Heart left ventricle (tissue), 16 donors: ENCODE measurements around the gene AMBP. TPM values are rescaled to one million over a fixed set of nuclear protein-coding genes. Genes with fewer than 3 reads are reported as not detected.

ENCODE experiments used
- ATAC-seq, 4 donors: fragments of 200-7000 bp; cut with Tn5 transposase; one replicate each; pipeline ENCODE4 v1.9.1; 2020 to 2022; ENCODE audit warnings: moderate library complexity in 4 of 4, mild to moderate bottlenecking in 3 of 4, moderate number of reproducible peaks in 1 of 4
- DNase-seq, 5 donors: peaks; one replicate each; pipeline ENCODE4 v3.0.0-alpha.2; 2020
- H3K27ac ChIP-seq, 12 donors: fragments of 200-600 bp; sonication (generic) in 4 of 12; one replicate each; pipeline versions ENCODE4 v1.5.0 to v1.8.0; 2016 to 2022; ENCODE audit warnings: mild to moderate bottlenecking in 2 of 12
- H3K27me3 ChIP-seq, 9 donors: fragments of 200-600 bp; sonication (generic) in 2 of 9; one replicate each; pipeline versions ENCODE4 v1.5.1 to v1.8.0; 2016 to 2022; ENCODE audit warnings: mild to moderate bottlenecking in 3 of 9
- H3K36me3 ChIP-seq, 9 donors: fragments of 200-600 bp; sonication (generic) in 2 of 9; one replicate each; pipeline versions ENCODE4 v1.5.0 to v1.8.0; 2018 to 2022; ENCODE audit warnings: mild to moderate bottlenecking in 2 of 9
- H3K4me1 ChIP-seq, 12 donors: fragments of 200-600 bp; sonication (generic) in 4 of 12; one replicate each; pipeline versions ENCODE4 v1.5.0 to v1.8.0; 2016 to 2022; ENCODE audit warnings: mild to moderate bottlenecking in 3 of 12
- H3K4me3 ChIP-seq, 12 donors: fragments of 200-600 bp; sonication (generic) in 4 of 12; one replicate each; pipeline versions ENCODE4 v1.5.0 to v1.8.0; 2017 to 2022; ENCODE audit warnings: mild to moderate bottlenecking in 9 of 12, moderate library complexity in 4 of 12
- H3K9me3 ChIP-seq, 12 donors: fragments of 200-600 bp; sonication (generic) in 4 of 12; one replicate each; pipeline versions ENCODE4 v1.5.0 to v1.8.0; 2016 to 2022; ENCODE audit warnings: mild to moderate bottlenecking in 1 of 12
- POLR2A ChIP-seq, 2 donors: fragments of 450-650 bp; IDR thresholded peaks; one replicate each; pipeline ENCODE4 v1.6.1; 2017; ENCODE audit warnings: antibody characterized with exemption in 2 of 2, mild to moderate bottlenecking in 2 of 2, moderate library complexity in 2 of 2
- WGBS, 4 donors: extraction: QIAGEN DNeasy Blood & Tissue Kit in 2 of 4; methylation state at CpG; one replicate each; pipeline versions ENCODE4 v1.1.5 to v1.1.7; 2013 to 2018; 5-methylcytosine and 5-hydroxymethylcytosine counted together
- intact Hi-C, 10 donors: fragments of 100-400 bp; cut with DNase I; formaldehyde crosslinking; loops; one replicate each; pipeline versions ENCODE4 v1.11.1 to v1.14.2; 2022
- polyA plus RNA-seq, 2 donors: library from polyadenylated mRNA; stranded (reverse); fragments of 200-250 nt; gene quantifications; one replicate each; pipeline ENCODE4 v1.2.3, GENCODE V29; 2013
- total RNA-seq, 9 donors: library from RNA; depleted of rRNA in 2 of 9; stranded (reverse); fragments of >200 nt in 2 of 9; fragmentation: NEBNext Ultra II Directional in 3 of 9; extraction: Animal tissue kit (Norgen Biotek cat#: 25700) in 3 of 9; gene quantifications; one replicate each; pipeline versions ENCODE4 v1.1.0 to v1.2.4, GENCODE V29; 2016 to 2023
- TF ChIP-seq, protein P1 (sequence below), 12 donors: fragments of 200-600 bp; sonication (generic) in 4 of 12; IDR thresholded peaks; one replicate each; pipeline versions ENCODE4 v1.5.0 to v1.8.0; 2018 to 2022; ENCODE audit warnings: antibody characterized with exemption in 12 of 12, mild to moderate bottlenecking in 5 of 12
- donor health status: ischemic (EF 13 %, LVEDD 7.1; RV severe dilation, severe dysfunction).
- donor health status: healthy with polysubstance abuse.
- donor health status: DM: no; HTN: yes; CAD: no.
- donor health status: DM: no; HTN: no; CAD: no.
- donor health status: ischemic (EF 25% LVEDD 6.9; RV normal size, moderate dysfunction).
- donor health status: ischemic (EF 25% LVEDD 5.7; RV mildly dilated, moderate dysfunction).
- donor health status: healthy.
- donor health status: DM: yes; HTN: yes; CAD: no.
- donor health status: ischemic (EF 35%, LVEDD 5.7; RV mildly dilated, moderate dysfunction).
- donor health status: nonischemic (EF 11% LVEDD 7.7; RV severe dilation, severe dysfunction).
- donor health status: DM: yes; HTN: yes; CAD: no.
- donor health status: PGD.
- donor health status: ischemic (EF 29% LVEDD 5.4; RV normal size, mild dysfunction).
- donor health status: nonischemic (EF 23%, LVEDD 6.1; RV moderate dilation, normal function).

AMBP gene
- total and polyA plus RNA-seq, 11 donors = 0.08 to 0.32 (median 0.20) TPM; not detected in 8

DNA sequence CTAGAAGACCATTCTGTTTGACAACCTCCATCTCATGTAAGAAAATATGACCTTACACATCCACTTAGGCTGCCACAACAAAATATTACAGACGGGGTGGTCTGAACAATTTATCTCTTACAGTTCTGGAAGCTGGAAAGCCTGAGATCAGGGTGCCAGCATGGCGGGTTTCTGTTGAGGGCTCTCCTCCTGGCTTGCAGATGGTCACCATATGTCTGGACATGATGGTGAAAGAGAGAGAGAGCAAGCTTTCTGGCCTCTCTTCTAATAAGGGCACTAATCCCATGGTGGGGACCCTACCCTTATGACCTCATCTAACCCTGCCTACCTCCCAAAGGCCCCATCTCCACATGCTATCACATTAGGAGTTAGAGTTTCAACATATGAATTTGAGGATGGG is 66.0 kb downstream of the AMBP start:
- no peak overlapping the region for H3K4me3 ChIP-seq
- no peaks in the 10 kb centered on the region for H3K27me3 ChIP-seq
- TF ChIP-seq, protein P1, sequence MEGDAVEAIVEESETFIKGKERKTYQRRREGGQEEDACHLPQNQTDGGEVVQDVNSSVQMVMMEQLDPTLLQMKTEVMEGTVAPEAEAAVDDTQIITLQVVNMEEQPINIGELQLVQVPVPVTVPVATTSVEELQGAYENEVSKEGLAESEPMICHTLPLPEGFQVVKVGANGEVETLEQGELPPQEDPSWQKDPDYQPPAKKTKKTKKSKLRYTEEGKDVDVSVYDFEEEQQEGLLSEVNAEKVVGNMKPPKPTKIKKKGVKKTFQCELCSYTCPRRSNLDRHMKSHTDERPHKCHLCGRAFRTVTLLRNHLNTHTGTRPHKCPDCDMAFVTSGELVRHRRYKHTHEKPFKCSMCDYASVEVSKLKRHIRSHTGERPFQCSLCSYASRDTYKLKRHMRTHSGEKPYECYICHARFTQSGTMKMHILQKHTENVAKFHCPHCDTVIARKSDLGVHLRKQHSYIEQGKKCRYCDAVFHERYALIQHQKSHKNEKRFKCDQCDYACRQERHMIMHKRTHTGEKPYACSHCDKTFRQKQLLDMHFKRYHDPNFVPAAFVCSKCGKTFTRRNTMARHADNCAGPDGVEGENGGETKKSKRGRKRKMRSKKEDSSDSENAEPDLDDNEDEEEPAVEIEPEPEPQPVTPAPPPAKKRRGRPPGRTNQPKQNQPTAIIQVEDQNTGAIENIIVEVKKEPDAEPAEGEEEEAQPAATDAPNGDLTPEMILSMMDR (IDR thresholded peaks at IDR 0.05) = no peak
- no peak for TF ChIP-seq POLR2A (IDR thresholded peaks at IDR 0.05)
- H3K9me3 ChIP-seq = peaks cover 0 to 25% (median 0%) of the 10 kb centered on the region in 12 donors
- intact Hi-C loops = no loop called here
- H3K27ac ChIP-seq = no peak overlapping the region
- ATAC-seq (no peak), DNase-seq (no peak)
- WGBS, 4 donors = 67 to 97% (median 85%) methylated on average over 2 of the region's 2 CpGs
- no peaks in the 10 kb centered on the region for H3K4me1 ChIP-seq
- H3K36me3 ChIP-seq = peaks cover 0 to 41% (median 2%) of the 10 kb centered on the region in 9 donors

DNA sequence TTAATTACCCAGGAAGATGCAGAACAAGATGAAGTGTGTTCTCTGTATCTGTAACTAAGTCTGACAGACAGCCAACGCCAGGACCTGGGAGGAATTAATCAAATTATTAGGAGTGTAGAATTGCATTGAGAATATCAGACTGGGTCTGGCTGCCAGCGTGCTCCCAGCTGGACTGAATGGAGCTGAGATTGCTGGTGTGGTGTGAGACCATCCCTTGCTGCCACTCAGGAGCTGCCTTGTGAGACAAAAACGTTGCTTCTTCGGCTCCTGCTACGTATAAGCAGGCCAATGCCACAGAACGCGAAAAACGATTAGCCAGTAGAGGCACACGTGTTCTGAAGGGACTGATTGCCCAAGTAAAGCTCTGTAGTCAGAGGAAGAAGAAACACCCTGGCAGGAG is 66.8 kb downstream of the AMBP start:
- Histone ChIP-seq H3K27me3 (no peaks in the 10 kb centered on the region), H3K36me3 (peaks cover 0 to 43% (median 0%) of the 10 kb centered on the region in 9 donors), H3K4me3 (no peak overlapping the region), H3K27ac (no peak overlapping the region), H3K4me1 (no peaks in the 10 kb centered on the region), H3K9me3 (peaks cover 0 to 28% (median 0%) of the 10 kb centered on the region in 12 donors)
- intact Hi-C loops = no loop called here
- no peak for TF ChIP-seq POLR2A (IDR thresholded peaks at IDR 0.05)
- TF ChIP-seq, protein P1 (IDR thresholded peaks at IDR 0.05) = no peak
- 89 to 94% (median 91%) methylated on average over 8 to 9 of the region's 9 CpGs for WGBS, 4 donors
- DNase-seq (no peak), ATAC-seq (no peak)

Other genes starting within 250 kb of the AMBP start
- gene ZNF618, start 202.0 kb downstream of the AMBP start, total RNA-seq = 1 to 10 TPM in 8 of 9 donors, under 1 TPM in 1; 0.81 to 4.2 (median 2.0) TPM
- gene ZNF618, start 202.0 kb downstream of the AMBP start, polyA plus RNA-seq = 1 to 10 TPM in 1 of 2 donors, under 1 TPM in 1; 0.95 to 1.0 TPM
- gene KIF12, start 21.0 kb upstream of the AMBP start, total RNA-seq = under 1 TPM in 1 of 9 donors, not detected in 8; 0.21 TPM
- gene KIF12, start 21.0 kb upstream of the AMBP start, polyA plus RNA-seq = under 1 TPM in 1 of 2 donors, not detected in 1; 0.08 TPM
- gene COL27A1, start 77.2 kb upstream of the AMBP start, total RNA-seq = 10 to 100 TPM in 1 of 9 donors, 1 to 10 TPM in 8; 2.3 to 10.8 (median 5.2) TPM
- 10 to 100 TPM in 1 of 2 donors, 1 to 10 TPM in 1; 2.7 to 14.2 TPM for gene COL27A1, start 77.2 kb upstream of the AMBP start, polyA plus RNA-seq
- gene ORM1, start 244.8 kb upstream of the AMBP start, total RNA-seq = under 1 TPM in 2 of 9 donors, not detected in 7; 0.51 to 0.80 TPM
- gene ORM1, start 244.8 kb upstream of the AMBP start, polyA plus RNA-seq = under 1 TPM in 1 of 2 donors, not detected in 1; 1.00 TPM